Stimulated activated CD4-positive, alpha-beta T cell treated with anti-CD3 and anti-CD28 coated beads, Interleukin-1b, Interleukin-23, amount 100 ng/mL, for 24 hours (primary cell): Measurements from ENCODE around the gene SLC29A1.
"Not testable (repeated sequence)": the region's sequence is repeated elsewhere in the genome, so short reads cannot be mapped to it uniquely, and the experiment has no call there.

Experiments
- DNase-seq, 4 experiments: peaks; one replicate each; pipeline ENCODE4 v3.0.0-alpha.2; 2020; ENCODE audit warnings: low read depth in 4 of 4, low spot score in 1 of 4

Gene SLC29A1

GRCh38 chr6:44193307-44193910, 30.0 kb upstream of the SLC29A1 start:
- no peak for DNase-seq

- no peak for DNase-seq
Observed at GRCh38 chr6:44194326-44194725, 29.1 kb upstream of the SLC29A1 start.

- not testable (repeated sequence) for DNase-seq
Observed at GRCh38 chr6:44196351-44196750, 27.0 kb upstream of the SLC29A1 start.

- DNase-seq: no peak
Observed at GRCh38 chr6:44198684-44199083, 24.7 kb upstream of the SLC29A1 start.

- DNase-seq: no peak
Observed at GRCh38 chr6:44199883-44200282, 23.5 kb upstream of the SLC29A1 start.

- no peak for DNase-seq
Observed at GRCh38 chr6:44201200-44201599, 22.2 kb upstream of the SLC29A1 start.

GRCh38 chr6:44201638-44202303, 21.6 kb upstream of the SLC29A1 start:
- no peak for DNase-seq

- DNase-seq: no peak
Observed at GRCh38 chr6:44202332-44202971, 20.9 kb upstream of the SLC29A1 start.

GRCh38 chr6:44202972-44203750, 20.2 kb upstream of the SLC29A1 start:
- DNase-seq: no peak

GRCh38 chr6:44203955-44204354, 19.4 kb upstream of the SLC29A1 start:
- DNase-seq: no peak

- DNase-seq: no peak
Observed at GRCh38 chr6:44207966-44208365, 15.4 kb upstream of the SLC29A1 start.

- no peak for DNase-seq
Observed at GRCh38 chr6:44211284-44211683, 12.1 kb upstream of the SLC29A1 start.

- DNase-seq: no peak
Observed at GRCh38 chr6:44214307-44214706, 9.1 kb upstream of the SLC29A1 start.

GRCh38 chr6:44216677-44217331, 6.6 kb upstream of the SLC29A1 start, which contains the start of gene MYMX:
Gene MYMX, plus strand, starts transcription at chr6:44216926. Its CDS starts 546 bp downstream, at chr6:44217472.
- DNase-seq: no peak

GRCh38 chr6:44217332-44218143, 5.9 kb upstream of the SLC29A1 start:
- no peak for DNase-seq

GRCh38 chr6:44219053-44219814, 4.2 kb upstream of the SLC29A1 start:
- no peak for DNase-seq

- DNase-seq: no peak
Observed at GRCh38 chr6:44219815-44220784, 3.3 kb upstream of the SLC29A1 start.

- DNase-seq: no peak
Observed at GRCh38 chr6:44220913-44221290, 2.5 kb upstream of the SLC29A1 start.
